Left ventricle myocardium inferior (tissue), 1 donor: ENCODE measurements around the gene CLK1. TPM values are rescaled to one million over a fixed set of nuclear protein-coding genes. Genes with fewer than 3 reads are reported as not detected.

ENCODE experiments used
- DNase-seq: peaks from one replicate; pipeline ENCODE4 v3.0.0-alpha.2; 2020
- H3K27ac ChIP-seq: fragments of 200-600 bp; replicated peaks from 2 replicates; pipeline ENCODE4 v1.8.0; 2021
- H3K27me3 ChIP-seq: fragments of 200-600 bp; 2 replicates; pipeline ENCODE4 v1.8.0; 2021; ENCODE audit warnings: low read depth
- H3K36me3 ChIP-seq: fragments of 200-600 bp; 2 replicates; pipeline ENCODE4 v1.8.0; 2021
- H3K4me1 ChIP-seq: fragments of 200-600 bp; 2 replicates; pipeline ENCODE4 v1.8.0; 2021
- H3K4me3 ChIP-seq: fragments of 200-600 bp; 2 replicates; pipeline ENCODE4 v1.8.0; 2021; ENCODE audit warnings: mild to moderate bottlenecking, moderate library complexity
- H3K9me3 ChIP-seq: fragments of 200-600 bp; replicated peaks from 2 replicates; pipeline ENCODE4 v1.8.0; 2021
- CTCF ChIP-seq: fragments of 200-600 bp; IDR thresholded peaks from 2 replicates; pipeline ENCODE4 v1.8.0; 2021; ENCODE audit warnings: antibody characterized with exemption, mild to moderate bottlenecking, borderline replicate concordance
- intact Hi-C: fragments of 100-400 bp; cut with micrococcal nuclease; formaldehyde crosslinking; loops from one replicate; pipeline ENCODE4 v1.11.0; 2022
- total RNA-seq: library from RNA; stranded (reverse); fragmentation: NEBNext Ultra II Directional; extraction: Animal tissue kit (Norgen Biotek cat#: 25700); gene quantifications from one replicate; pipeline ENCODE4 v1.2.1, GENCODE V29; 2021
- donor health status: DM: no; HTN: yes; CAD: no; lungs with severe emphysema.

The CLK1 gene
- total RNA-seq, 1 donor from 2014 or later = 42.8 TPM

GRCh38 chr2:200809506-200810251 lies 54.8 kb downstream of the CLK1 start:
- H3K4me3 ChIP-seq = no peak overlapping the region
- H3K4me1 ChIP-seq = peaks cover 38% of the 10 kb centered on the region
- TF ChIP-seq CTCF = no peak
- DNase-seq = no peak
- no peaks in the 10 kb centered on the region for H3K9me3 ChIP-seq
- H3K27me3 ChIP-seq = no peaks in the 10 kb centered on the region
- peak overlapping the region; percentile 98 for H3K27ac ChIP-seq
- intact Hi-C loops = loop anchor here (5.0 kb wide), 1 partner anchor 97 kb away; no protein-coding TSS in a partner anchor
- H3K36me3 ChIP-seq = peaks cover 15% of the 10 kb centered on the region

Other genes starting within 250 kb of the CLK1 start
- gene BZW1, start 52.7 kb downstream of the CLK1 start, total RNA-seq = 63.2 TPM
- gene PPIL3, start 24.4 kb upstream of the CLK1 start, total RNA-seq = 27.3 TPM
- 23.6 TPM for gene NIF3L1, start 24.7 kb upstream of the CLK1 start, total RNA-seq
- 24.5 TPM for gene ORC2, start 99.0 kb upstream of the CLK1 start, total RNA-seq
- gene HYCC2, start 207.0 kb upstream of the CLK1 start, total RNA-seq = 11.5 TPM
- gene NDUFB3, start 207.3 kb upstream of the CLK1 start, total RNA-seq = 466 TPM